GM13977 (cell line): ENCODE data around the gene CDH19.

Source experiments
- DNase-seq: peaks from one replicate; pipeline ENCODE4 v3.0.0; 2012; ENCODE audit warnings: low spot score
- CTCF ChIP-seq: IDR thresholded peaks from 2 replicates; pipeline ENCODE4 v1.5.1; 2012; ENCODE audit warnings: mild to moderate bottlenecking, control low read depth; ENCODE audit not compliant: insufficient read depth; ENCODE audit errors: extremely low read depth, missing control alignments
- in situ Hi-C: fragments of 300-500 bp; cut with MboI; formaldehyde crosslinking; loops from one replicate; pipeline ENCODE4 v1.12.0; 2022; ENCODE audit warnings: low sequenced_read_pairs, low pct_unique_long_range_greater_than_20kb, mixed read lengths, inconsistent platforms; ENCODE audit not compliant: unreplicated experiment

Gene CDH19

GRCh38 chr18:66557091-66557490, 46.8 kb downstream of the CDH19 start:
- TF ChIP-seq CTCF = no peak
- DNase-seq = no peak
- in situ Hi-C loops = no loop called here

GRCh38 chr18:66555585-66555984, 48.3 kb downstream of the CDH19 start:
- in situ Hi-C loops = no loop called here

GRCh38 chr18:66553824-66554223, 50.1 kb downstream of the CDH19 start:
- in situ Hi-C loops = no loop called here
- TF ChIP-seq CTCF = no peak
- no peak for DNase-seq

More at GRCh38 chr18:66555585-66555984, 48.3 kb downstream of the CDH19 start:
- no peak for DNase-seq
- no peak for TF ChIP-seq CTCF

- TF ChIP-seq CTCF = no peak
- in situ Hi-C loops = no loop called here
These were observed 53.5 kb downstream of the CDH19 start for GRCh38 chr18:66550366-66550765.

GRCh38 chr18:66548747-66549146, 55.1 kb downstream of the CDH19 start:
- TF ChIP-seq CTCF = peak; percentile 50
- in situ Hi-C loops = no loop called here
- DNase-seq = peak; percentile 11

More at GRCh38 chr18:66550366-66550765, 53.5 kb downstream of the CDH19 start:
- no peak for DNase-seq

GRCh38 chr18:66534110-66534509, 69.8 kb downstream of the CDH19 start:
- DNase-seq = no peak
- in situ Hi-C loops = no loop called here
- TF ChIP-seq CTCF = no peak

- DNase-seq = no peak
- in situ Hi-C loops = no loop called here
- TF ChIP-seq CTCF = no peak
These were observed 70.2 kb downstream of the CDH19 start for GRCh38 chr18:66533693-66534092.
